Fibroblast of mammary gland (primary cell): ENCODE measurements around the gene BARHL2.

Experiments used
- DNase-seq: peaks from one replicate; pipeline ENCODE4 v3.0.0-alpha.2; 2010; ENCODE audit warnings: low read depth
- H3K4me3 ChIP-seq: 2 replicates; pipeline ENCODE4 v1.5.1; 2011; ENCODE audit warnings: low read depth, mild to moderate bottlenecking, low read length, moderate library complexity; ENCODE audit not compliant: control insufficient read depth
- CTCF ChIP-seq: conservative IDR thresholded peaks from 2 replicates; pipeline ENCODE4 v1.5.1; 2011; ENCODE audit warnings: low read depth, low read length, inconsistent platforms; ENCODE audit not compliant: control insufficient read depth, insufficient read depth

BARHL2 gene

GRCh38 chr1:90748668-90749067, 31.6 kb upstream of the BARHL2 start:
- DNase-seq, result no peak
- TF ChIP-seq CTCF, result no peak
- H3K4me3 ChIP-seq, result no peak overlapping the region

GRCh38 chr1:90746857-90747256, 29.8 kb upstream of the BARHL2 start:
- TF ChIP-seq CTCF, result no peak
- no peak for DNase-seq
- no peak overlapping the region for H3K4me3 ChIP-seq

DNA sequence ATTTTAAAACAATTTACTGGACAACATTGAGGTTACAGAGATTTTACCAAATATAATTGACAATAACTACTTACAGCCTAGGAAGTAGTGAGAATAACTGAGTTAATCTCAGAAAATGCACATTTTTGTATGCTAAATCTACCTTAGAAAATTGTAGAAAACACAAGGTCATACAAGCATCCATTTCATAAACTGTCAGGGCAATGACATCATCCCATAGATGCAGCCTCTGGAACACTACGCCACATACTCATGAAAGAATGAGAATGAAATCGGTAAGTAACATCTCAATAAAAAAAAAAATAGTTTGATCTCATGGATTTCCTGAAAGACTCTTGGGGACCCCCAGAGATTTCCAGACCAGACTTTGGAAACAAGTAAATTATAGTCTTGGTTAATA, 28.9 kb upstream of the BARHL2 start:
- no peak for TF ChIP-seq CTCF
- no peak for DNase-seq
- H3K4me3 ChIP-seq, result no peak overlapping the region

- DNase-seq, result no peak
- no peak for TF ChIP-seq CTCF
- no peak overlapping the region for H3K4me3 ChIP-seq
Measured at GRCh38 chr1:90732136-90732535, 15.0 kb upstream of the BARHL2 start.

DNA sequence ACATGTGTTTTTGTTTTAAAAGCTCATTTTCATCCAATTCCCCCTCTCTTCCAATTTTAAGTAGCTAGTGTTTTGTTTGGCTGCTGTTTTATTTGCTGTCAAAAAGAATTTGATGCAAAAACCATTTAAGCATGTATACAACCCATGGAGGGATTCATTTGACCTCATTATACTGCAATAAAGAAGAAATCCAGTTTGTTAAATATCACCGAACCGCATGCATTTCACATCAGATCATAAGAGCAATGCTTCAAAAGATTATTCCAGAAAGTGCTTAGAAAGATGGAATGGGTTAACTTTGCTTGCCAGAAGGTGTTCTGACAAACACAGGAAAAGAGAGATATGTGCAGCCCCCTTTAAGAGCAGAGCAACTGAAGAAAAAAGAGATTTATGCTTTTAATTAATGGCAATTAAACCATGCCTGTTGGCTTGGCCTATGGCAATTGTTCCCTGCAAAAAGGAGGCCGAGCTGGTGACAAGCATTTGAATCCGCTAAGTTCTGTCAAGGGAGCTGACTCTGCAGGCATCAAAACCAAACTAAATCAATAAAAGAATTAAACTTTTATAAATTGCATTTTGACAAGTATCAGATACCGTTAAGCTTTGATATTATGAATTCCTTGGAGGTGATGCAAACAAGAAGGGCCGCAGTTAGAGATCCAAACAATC, 14.4 kb upstream of the BARHL2 start:
- no peak overlapping the region for H3K4me3 ChIP-seq
- no peak for DNase-seq
- TF ChIP-seq CTCF, result no peak

- TF ChIP-seq CTCF, result no peak
- H3K4me3 ChIP-seq, result no peak overlapping the region
- DNase-seq, result no peak
Measured at GRCh38 chr1:90730243-90731022, 13.3 kb upstream of the BARHL2 start.
